Mesendoderm (in vitro differentiated cells): Measurements from ENCODE around the gene HLCS.
"Not testable (repeated sequence)": the region's sequence is repeated elsewhere in the genome, so short reads cannot be mapped to it uniquely, and the experiment has no call there.

Source experiments
- DNase-seq: peaks from one replicate; pipeline ENCODE4 v3.0.0; 2013
- H2AK5ac ChIP-seq: 2 replicates; pipeline ENCODE4 v1.6.1; 2013; ENCODE audit warnings: low read length, inconsistent platforms
- H2BK120ac ChIP-seq: 2 replicates; pipeline ENCODE4 v1.6.1; 2013; ENCODE audit warnings: low read depth, mild to moderate bottlenecking, low read length, moderate library complexity, mixed read lengths
- H2BK15ac ChIP-seq: replicated peaks from 2 replicates; pipeline ENCODE4 v1.6.1; 2013; ENCODE audit warnings: low read depth, mild to moderate bottlenecking, moderate library complexity
- H2BK5ac ChIP-seq: 2 replicates; pipeline ENCODE4 v1.6.1; 2013; ENCODE audit warnings: low read length, inconsistent platforms
- H3K18ac ChIP-seq: 2 replicates; pipeline ENCODE4 v1.6.1; 2013; ENCODE audit warnings: mild to moderate bottlenecking, low read length, mixed read lengths
- H3K23ac ChIP-seq: one replicate; pipeline ENCODE4 v1.6.1; 2013; ENCODE audit warnings: low read length
- H3K27ac ChIP-seq: 2 replicates; pipeline ENCODE4 v1.5.1; 2013; ENCODE audit warnings: low read depth, mild to moderate bottlenecking, inconsistent platforms, low read length, moderate library complexity
- H3K27me3 ChIP-seq: 2 replicates; pipeline ENCODE4 v1.6.1; 2013; ENCODE audit warnings: low read length, control low read depth, mild to moderate bottlenecking, inconsistent platforms; ENCODE audit not compliant: insufficient read depth, poor library complexity
- H3K36me3 ChIP-seq: 2 replicates; pipeline ENCODE4 v1.6.1; 2013; ENCODE audit warnings: low read length, inconsistent platforms; ENCODE audit not compliant: control insufficient read depth, insufficient read depth
- H3K4ac ChIP-seq: one replicate; pipeline ENCODE4 v1.6.1; 2013; ENCODE audit warnings: low read depth, mild to moderate bottlenecking, low read length, moderate library complexity
- H3K4me1 ChIP-seq: 2 replicates; pipeline ENCODE4 v1.6.1; 2013; ENCODE audit warnings: low read depth, low read length, inconsistent platforms; ENCODE audit not compliant: control insufficient read depth
- H3K4me2 ChIP-seq: 2 replicates; pipeline ENCODE4 v1.6.1; 2013; ENCODE audit warnings: low read length
- H3K4me3 ChIP-seq: 2 replicates; pipeline ENCODE4 v1.5.1; 2013; ENCODE audit warnings: mild to moderate bottlenecking, low read length
- H3K56ac ChIP-seq: one replicate; pipeline ENCODE4 v1.6.1; 2013; ENCODE audit warnings: low read length
- H3K79me1 ChIP-seq: 2 replicates; pipeline ENCODE4 v1.6.1; 2013; ENCODE audit warnings: low read length, inconsistent platforms
- H3K79me2 ChIP-seq: 2 replicates; pipeline ENCODE4 v1.6.1; 2013; ENCODE audit warnings: mild to moderate bottlenecking, low read length; ENCODE audit not compliant: control insufficient read depth, insufficient read depth
- H3K9ac ChIP-seq: 2 replicates; pipeline ENCODE4 v1.6.1; 2013; ENCODE audit warnings: low read length, inconsistent platforms
- H4K5ac ChIP-seq: one replicate; pipeline ENCODE4 v1.6.1; 2013; ENCODE audit warnings: low read length
- H4K8ac ChIP-seq: one replicate; pipeline ENCODE4 v1.6.1; 2013; ENCODE audit warnings: low read depth, mild to moderate bottlenecking, control low read depth, low read length, moderate library complexity
- WGBS: extraction: QIAGEN DNeasy Blood & Tissue Kit; methylation state at CpG from one replicate; pipeline ENCODE4 v1.1.7; 2013; ENCODE audit warnings: low lambda C conversion rate, missing lambda C conversion rate; ENCODE audit not compliant: insufficient coverage; ENCODE audit errors: extremely low coverage; 5-methylcytosine and 5-hydroxymethylcytosine counted together

Gene HLCS

GRCh38 chr21:36816561-36817130 lies 149.8 kb downstream of the HLCS start:
- H3K27ac ChIP-seq, result no peak overlapping the region
- H3K4me3 ChIP-seq, result no peak overlapping the region
- H3K9ac ChIP-seq, result no peak overlapping the region
- no peaks in the 10 kb centered on the region for H3K36me3 ChIP-seq
- H3K79me2 ChIP-seq, result no peaks in the 10 kb centered on the region
- H4K5ac ChIP-seq, result no peak overlapping the region
- no peak overlapping the region for H2BK15ac ChIP-seq
- no peak overlapping the region for H4K8ac ChIP-seq
- no CpG with 5 or more reads among the region's 9 CpGs for WGBS
- no peak overlapping the region for H3K56ac ChIP-seq
- no peak overlapping the region for H3K4me2 ChIP-seq
- DNase-seq, result no peak
- H2BK120ac ChIP-seq, result no peak overlapping the region
- H3K4me1 ChIP-seq, result no peaks in the 10 kb centered on the region
- no peaks in the 10 kb centered on the region for H3K79me1 ChIP-seq
- no peak overlapping the region for H3K4ac ChIP-seq
- no peak overlapping the region for H2AK5ac ChIP-seq
- no peak overlapping the region for H3K23ac ChIP-seq
- no peaks in the 10 kb centered on the region for H3K27me3 ChIP-seq
- H3K18ac ChIP-seq, result no peak overlapping the region
- no peak overlapping the region for H2BK5ac ChIP-seq

DNA sequence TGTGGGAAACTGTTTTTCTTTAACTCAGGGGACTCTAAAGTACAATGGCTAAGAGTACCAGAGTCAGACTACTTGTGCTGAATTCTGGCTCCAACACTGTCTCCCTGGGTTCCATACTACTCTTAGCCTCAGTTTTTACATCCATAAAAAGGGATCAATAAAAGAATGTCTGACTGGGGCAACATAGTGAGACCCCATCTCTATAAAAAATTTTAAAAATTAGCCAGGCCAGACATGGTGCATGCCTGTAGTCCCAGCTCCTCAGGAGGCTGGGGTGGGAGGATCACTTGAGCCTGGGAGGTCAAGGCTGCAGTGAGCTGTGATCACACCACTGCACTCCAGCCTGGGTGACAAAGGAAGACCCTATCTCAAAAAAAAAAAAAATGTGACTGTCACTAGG lies 150.4 kb downstream of the HLCS start:
- H3K36me3 ChIP-seq, H3K23ac ChIP-seq, H3K4ac ChIP-seq, H3K18ac ChIP-seq, H3K27ac ChIP-seq, H2BK15ac ChIP-seq, H2AK5ac ChIP-seq, H4K8ac ChIP-seq, H3K4me2 ChIP-seq, H3K9ac ChIP-seq, H3K4me1 ChIP-seq, H2BK120ac ChIP-seq, H3K79me2 ChIP-seq, DNase-seq, H4K5ac ChIP-seq, H2BK5ac ChIP-seq, H3K4me3 ChIP-seq, H3K56ac ChIP-seq, H3K27me3 ChIP-seq, H3K79me1 ChIP-seq: not testable (repeated sequence)

DNA sequence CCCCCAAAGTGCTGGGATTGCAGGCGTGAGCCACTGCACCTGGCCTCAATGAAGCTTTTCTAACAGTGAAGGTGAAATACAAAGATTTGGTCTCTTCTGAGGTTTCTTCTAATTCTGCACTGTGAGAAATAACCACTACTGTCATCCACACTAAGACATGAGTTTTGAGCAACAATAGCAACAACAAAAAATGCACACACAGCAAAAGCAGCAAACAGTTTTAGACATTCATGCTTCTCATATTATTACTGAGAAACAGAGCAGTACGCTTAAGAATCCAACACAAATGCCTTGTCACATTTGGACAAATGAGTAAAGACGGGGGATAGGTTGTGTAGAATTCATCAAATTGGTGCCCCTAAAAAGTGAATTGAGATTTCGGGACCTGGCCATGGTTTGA lies 151.2 kb downstream of the HLCS start:
- H3K27ac ChIP-seq, result no peak overlapping the region
- H3K9ac ChIP-seq, result no peak overlapping the region
- no peaks in the 10 kb centered on the region for H3K4me1 ChIP-seq
- no peak overlapping the region for H3K4me3 ChIP-seq
- no peak overlapping the region for H4K5ac ChIP-seq
- no peaks in the 10 kb centered on the region for H3K27me3 ChIP-seq
- H2BK120ac ChIP-seq, result no peak overlapping the region
- H3K79me2 ChIP-seq, result no peaks in the 10 kb centered on the region
- H3K23ac ChIP-seq, result no peak overlapping the region
- H2BK15ac ChIP-seq, result no peak overlapping the region
- no peak overlapping the region for H2BK5ac ChIP-seq
- DNase-seq, result no peak
- no peak overlapping the region for H3K56ac ChIP-seq
- H3K79me1 ChIP-seq, result no peaks in the 10 kb centered on the region
- H2AK5ac ChIP-seq, result no peak overlapping the region
- no peaks in the 10 kb centered on the region for H3K36me3 ChIP-seq
- H4K8ac ChIP-seq, result no peak overlapping the region
- H3K4me2 ChIP-seq, result no peak overlapping the region
- WGBS, result no CpG with 5 or more reads among the region's 4 CpGs
- no peak overlapping the region for H3K18ac ChIP-seq
- H3K4ac ChIP-seq, result no peak overlapping the region

DNA sequence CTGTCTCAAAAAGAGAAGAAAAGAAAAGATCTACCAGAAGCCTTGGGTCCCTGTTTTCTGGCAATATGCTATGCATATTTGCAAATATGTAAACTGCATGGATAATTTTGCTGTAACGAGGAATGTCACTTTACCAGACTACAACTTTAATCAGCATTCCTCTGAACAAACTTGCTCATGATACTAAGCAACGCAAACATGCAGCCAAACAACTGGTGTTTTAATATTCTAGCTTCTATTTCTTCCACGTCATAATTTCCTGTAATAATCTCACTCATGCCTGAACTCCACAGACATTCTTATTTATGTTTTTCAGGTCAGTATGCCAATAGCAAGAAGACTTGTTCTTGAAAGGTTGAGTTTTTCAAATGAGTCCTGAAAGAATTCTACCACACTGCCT lies 153.4 kb downstream of the HLCS start:
- Histone ChIP-seq H3K18ac (no peak overlapping the region), H2AK5ac (no peak overlapping the region), H3K23ac (no peak overlapping the region), H3K27ac (no peak overlapping the region), H3K9ac (no peak overlapping the region), H3K79me2 (no peaks in the 10 kb centered on the region), H4K8ac (no peak overlapping the region), H3K56ac (no peak overlapping the region), H3K4me3 (no peak overlapping the region), H3K27me3 (no peaks in the 10 kb centered on the region), H2BK5ac (no peak overlapping the region), H3K79me1 (no peaks in the 10 kb centered on the region), H2BK15ac (no peak overlapping the region), H3K36me3 (no peaks in the 10 kb centered on the region), H3K4ac (no peak overlapping the region), H3K4me2 (no peak overlapping the region), H4K5ac (no peak overlapping the region), H2BK120ac (no peak overlapping the region), H3K4me1 (no peaks in the 10 kb centered on the region)
- no CpG with 5 or more reads among the region's 3 CpGs for WGBS
- no peak for DNase-seq

DNA sequence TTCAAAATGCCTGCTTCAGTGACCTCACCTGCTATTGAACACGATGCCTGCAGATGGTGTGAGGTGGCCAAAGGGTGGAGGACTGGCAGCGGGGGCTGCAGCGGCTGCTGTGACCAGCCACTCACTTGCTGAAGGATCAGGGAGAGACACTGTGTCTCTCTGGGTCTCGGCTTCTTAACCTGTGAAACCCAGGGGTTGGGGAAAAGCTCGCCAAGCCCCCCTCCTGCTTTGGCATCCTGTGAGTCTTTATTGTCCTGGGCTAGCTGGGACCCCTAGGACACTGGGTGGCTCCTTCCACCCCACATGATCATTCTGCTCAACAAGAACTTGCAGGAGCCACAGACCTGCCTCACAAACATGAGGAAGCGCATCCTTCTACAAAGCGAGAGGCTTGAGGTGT lies 154.7 kb downstream of the HLCS start:
- Histone ChIP-seq H3K4me2 (no peak overlapping the region), H2BK5ac (no peak overlapping the region), H2AK5ac (no peak overlapping the region), H3K79me1 (no peaks in the 10 kb centered on the region), H3K27me3 (no peaks in the 10 kb centered on the region), H2BK120ac (no peak overlapping the region), H3K56ac (no peak overlapping the region), H3K4me1 (no peaks in the 10 kb centered on the region), H3K36me3 (no peaks in the 10 kb centered on the region), H4K5ac (no peak overlapping the region), H4K8ac (no peak overlapping the region), H3K23ac (no peak overlapping the region), H3K9ac (no peak overlapping the region), H3K4ac (no peak overlapping the region), H3K27ac (no peak overlapping the region), H2BK15ac (no peak overlapping the region), H3K18ac (no peak overlapping the region), H3K4me3 (no peak overlapping the region), H3K79me2 (no peaks in the 10 kb centered on the region)
- no peak for DNase-seq
- WGBS, result no CpG with 5 or more reads among the region's 7 CpGs

- no CpG with 5 or more reads among the region's 2 CpGs for WGBS
- Histone ChIP-seq H4K8ac (no peak overlapping the region), H3K4me1 (no peaks in the 10 kb centered on the region)
These were observed 156.0 kb downstream of the HLCS start for GRCh38 chr21:36810443-36810842.

More at GRCh38 chr21:36810443-36810842, 156.0 kb downstream of the HLCS start:
- DNase-seq, result no peak
- Histone ChIP-seq H3K23ac (no peak overlapping the region), H3K27ac (no peak overlapping the region), H3K4me2 (no peak overlapping the region), H3K56ac (no peak overlapping the region), H3K79me1 (no peaks in the 10 kb centered on the region), H3K36me3 (no peaks in the 10 kb centered on the region), H4K5ac (no peak overlapping the region), H2BK15ac (no peak overlapping the region), H3K9ac (no peak overlapping the region), H3K79me2 (no peaks in the 10 kb centered on the region), H3K18ac (no peak overlapping the region), H2BK5ac (no peak overlapping the region), H2BK120ac (no peak overlapping the region), H3K27me3 (no peaks in the 10 kb centered on the region), H3K4me3 (no peak overlapping the region), H3K4ac (no peak overlapping the region), H2AK5ac (no peak overlapping the region)
